ENCODE data around the gene PCDHGB2. TPM values are rescaled to one million over a fixed set of nuclear protein-coding genes. Genes with fewer than 3 reads are reported as not detected.
"Not testable (repeated sequence)": the region's sequence is repeated elsewhere in the genome, so short reads cannot be mapped to it uniquely, and the experiment has no call there.

PCDHGB2 gene
- total RNA-seq, 4 donors from 2014 or later, result 2.5 to 15.3 (median 4.4) TPM

- ATAC-seq (ENCODE audit: low FRiP score), result no peak
- DNase-seq (ENCODE audit: low spot score), result no peak
- no peak for TF ChIP-seq CTCF (IDR thresholded peaks at IDR 0.05)
Measured at GRCh38 chr5:141382469-141383294, 22.9 kb downstream of the PCDHGB2 start, which contains the start of gene PCDHGA7. PCDHGA7 (plus strand) TSS chr5:141382742; CDS start chr5:141382900, 158 bp downstream.

GRCh38 chr5:141383345-141383744, 23.6 kb downstream of the PCDHGB2 start:
- ATAC-seq (ENCODE audit: low FRiP score) (no peak), DNase-seq (ENCODE audit: low spot score) (no peak)
- no peak for TF ChIP-seq CTCF (IDR thresholded peaks at IDR 0.05)

GRCh38 chr5:141384471-141385267, 24.9 kb downstream of the PCDHGB2 start:
- ATAC-seq (ENCODE audit: low FRiP score) (no peak), DNase-seq (ENCODE audit: low spot score) (no peak)
- no peak for TF ChIP-seq CTCF (IDR thresholded peaks at IDR 0.05)

- DNase-seq (ENCODE audit: low spot score); ATAC-seq (ENCODE audit: low FRiP score): not testable (repeated sequence)
Measured at GRCh38 chr5:141387557-141388311, 27.9 kb downstream of the PCDHGB2 start, which contains the start of gene PCDHGB4. PCDHGB4 (plus strand) TSS chr5:141387698; CDS start chr5:141387885, 187 bp downstream.

- TF ChIP-seq CTCF (IDR thresholded peaks at IDR 0.05), result no peak
- no peak for ATAC-seq (ENCODE audit: low FRiP score)
- DNase-seq (ENCODE audit: low spot score), result no peak
Measured at GRCh38 chr5:141388661-141389060, 28.9 kb downstream of the PCDHGB2 start.

GRCh38 chr5:141389153-141390042, 29.6 kb downstream of the PCDHGB2 start:
- DNase-seq (ENCODE audit: low spot score) (no peak), ATAC-seq (ENCODE audit: low FRiP score) (no peak)
- TF ChIP-seq CTCF (IDR thresholded peaks at IDR 0.05), result no peak

Measured in omental fat pad (tissue), 4 donors.